Activated T-helper 2 cell treated with anti-CD3 and anti-CD28 coated beads, Interferon-gamma antibody, Interleukin-2, Interleukin-4, amounts not matched to agents 10 μg/mL and 5 μg/mL and 100 μg/mL, durations not matched to agents 14 hours and 24 hours and 36 hours (primary cell): ENCODE results near the gene OGN. TPM values are rescaled to one million over a fixed set of nuclear protein-coding genes. Genes with fewer than 3 reads are reported as not detected.
"Not testable (repeated sequence)": the region's sequence is repeated elsewhere in the genome, so short reads cannot be mapped to it uniquely, and the experiment has no call there.

Experiments
- DNase-seq: peaks from one replicate; pipeline ENCODE4 v3.0.0; 2021; ENCODE audit warnings: low spot score
- H3K27ac Mint-ChIP-seq: one replicate; pipeline ENCODE4 v1.8.0; 2021; ENCODE audit warnings: mixed read lengths
- H3K27me3 Mint-ChIP-seq: one replicate; pipeline ENCODE4 v1.8.0; 2021; ENCODE audit warnings: low read depth, mixed read lengths
- H3K36me3 Mint-ChIP-seq: one replicate; pipeline ENCODE4 v1.8.0; 2021; ENCODE audit warnings: low read depth, mixed read lengths
- H3K4me1 Mint-ChIP-seq: one replicate; pipeline ENCODE4 v1.8.0; 2021; ENCODE audit warnings: low read depth, mixed read lengths
- H3K4me3 Mint-ChIP-seq: one replicate; pipeline ENCODE4 v1.8.0; 2021; ENCODE audit warnings: low read depth, mild to moderate bottlenecking, moderate library complexity, mixed read lengths
- H3K9me3 Mint-ChIP-seq: one replicate; pipeline ENCODE4 v1.8.0; 2021; ENCODE audit warnings: mixed read lengths
- intact Hi-C: fragments of 100-400 bp; cut with micrococcal nuclease; formaldehyde crosslinking; loops from one replicate; pipeline ENCODE4 v1.15.1; 2023
- total RNA-seq: library from RNA; stranded (reverse); gene quantifications from 2 replicates; pipeline ENCODE4 v1.2.3, GENCODE V29; 2022

Gene OGN
- total RNA-seq, 1 donor from 2014 or later, result not detected

DNA sequence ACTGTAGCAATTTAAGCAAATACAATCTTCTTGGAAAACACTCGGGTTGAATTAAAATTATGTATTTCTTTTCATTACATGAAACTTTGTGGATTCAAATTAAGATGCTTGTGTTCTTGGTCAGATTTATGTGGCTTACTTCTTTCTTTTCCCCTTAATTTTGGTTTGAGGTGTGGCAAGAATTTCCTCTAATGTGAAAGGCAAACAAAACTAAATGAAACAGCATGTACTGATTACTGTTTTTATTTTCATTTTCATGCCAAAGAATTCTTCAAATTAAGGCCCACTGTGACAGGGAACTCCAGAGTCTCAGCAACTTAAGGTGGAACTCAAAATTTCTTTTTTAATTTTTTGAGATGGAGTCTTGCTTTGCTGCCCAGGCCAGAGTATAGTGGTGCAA, 20.0 kb upstream of the OGN start, which contains the start of gene OMD:
TSS of gene OMD (minus strand) at position 132 of the 400 bp plus-strand sequence. CDS start 6,913 bp downstream, outside the sequence.
- no peaks in the 10 kb centered on the region for H3K27me3 Mint-ChIP-seq
- intact Hi-C loops, result no loop called here
- no peak within 1 kb of the TSS for H3K4me3 Mint-ChIP-seq
- no peaks in the 10 kb centered on the region for H3K9me3 Mint-ChIP-seq
- DNase-seq, result no peak
- H3K4me1 Mint-ChIP-seq, result no peaks in the 10 kb centered on the region
- peaks cover 3% of the 10 kb centered on the region for H3K36me3 Mint-ChIP-seq
- no peak within 1 kb of the TSS for H3K27ac Mint-ChIP-seq

DNA sequence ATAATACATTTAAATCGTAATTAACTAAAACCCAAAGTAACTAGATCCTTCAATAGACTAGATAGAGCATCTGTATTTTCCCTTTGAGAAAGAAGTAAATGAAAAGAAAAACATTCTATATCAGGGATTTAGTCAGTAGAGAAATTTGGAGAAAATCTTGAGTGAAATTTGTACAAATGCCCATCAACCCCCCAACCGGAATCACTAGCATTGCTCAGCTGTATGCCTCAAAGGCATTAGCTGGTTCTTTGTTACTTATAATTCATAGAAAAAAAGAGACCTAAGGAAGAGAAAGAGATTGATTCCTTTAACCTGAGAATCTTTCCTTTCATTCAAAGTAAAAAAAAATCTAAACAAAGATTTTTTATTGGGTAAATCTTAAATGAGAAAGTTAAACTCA, 19.2 kb upstream of the OGN start:
- Mint-ChIP-seq H3K9me3 (no peaks in the 10 kb centered on the region), H3K27me3 (no peaks in the 10 kb centered on the region), H3K4me1 (no peaks in the 10 kb centered on the region), H3K4me3 (no peak overlapping the region), H3K36me3 (peaks cover 3% of the 10 kb centered on the region), H3K27ac (no peak overlapping the region)
- no peak for DNase-seq
- intact Hi-C loops, result no loop called here

DNA sequence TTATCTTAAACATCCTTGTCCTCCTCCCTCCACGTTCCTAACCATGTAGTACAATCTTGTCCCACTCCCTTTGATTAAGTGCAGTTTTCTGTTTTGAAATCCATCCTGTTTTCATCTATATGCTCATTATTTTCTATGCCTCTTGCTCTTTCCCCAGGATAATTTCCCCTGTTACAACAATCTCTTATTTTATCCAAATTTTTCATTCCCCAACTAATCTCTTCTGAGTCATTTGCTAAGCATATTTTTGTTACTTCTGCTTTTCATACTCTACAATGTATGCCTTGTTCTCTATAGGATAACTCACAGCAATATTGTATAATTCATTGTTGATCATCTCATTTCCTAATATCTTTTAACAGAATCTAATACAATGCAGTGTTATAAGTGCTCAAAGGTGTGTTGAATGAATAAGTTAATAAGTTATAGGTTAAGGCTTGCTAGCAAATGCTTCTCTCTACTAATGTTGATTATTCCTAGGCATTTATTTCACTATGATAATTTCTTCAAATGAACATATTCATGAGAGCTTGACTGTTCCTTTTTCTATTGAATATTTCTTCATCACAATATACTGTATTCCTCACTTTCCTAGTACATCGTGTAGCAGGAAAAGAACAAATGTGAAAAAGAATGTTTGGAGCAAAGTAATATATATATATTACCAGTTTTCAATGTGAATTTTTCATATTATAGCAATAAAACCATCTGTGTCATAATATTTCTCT, 18.4 kb upstream of the OGN start:
- H3K4me3 Mint-ChIP-seq, result no peak overlapping the region
- no peak for DNase-seq
- no peaks in the 10 kb centered on the region for H3K27me3 Mint-ChIP-seq
- no peak overlapping the region for H3K27ac Mint-ChIP-seq
- H3K9me3 Mint-ChIP-seq, result no peaks in the 10 kb centered on the region
- peaks cover 3% of the 10 kb centered on the region for H3K36me3 Mint-ChIP-seq
- intact Hi-C loops, result no loop called here
- no peaks in the 10 kb centered on the region for H3K4me1 Mint-ChIP-seq

- no peaks in the 10 kb centered on the region for H3K27me3 Mint-ChIP-seq
- H3K4me3 Mint-ChIP-seq, result no peak overlapping the region
- no peak for DNase-seq
- peaks cover 3% of the 10 kb centered on the region for H3K36me3 Mint-ChIP-seq
- H3K27ac Mint-ChIP-seq, result no peak overlapping the region
- no peaks in the 10 kb centered on the region for H3K9me3 Mint-ChIP-seq
- intact Hi-C loops, result no loop called here
- no peaks in the 10 kb centered on the region for H3K4me1 Mint-ChIP-seq
These were observed 10.2 kb upstream of the OGN start for GRCh38 chr9:92414566-92414965.

- H3K4me3 Mint-ChIP-seq, H3K36me3 Mint-ChIP-seq, H3K27me3 Mint-ChIP-seq, DNase-seq, intact Hi-C loops, H3K27ac Mint-ChIP-seq, H3K9me3 Mint-ChIP-seq: not testable (repeated sequence)
- peaks cover 12% of the 10 kb centered on the region for H3K4me1 Mint-ChIP-seq
These were observed 6.8 kb upstream of the OGN start for GRCh38 chr9:92411157-92411556.

GRCh38 chr9:92408747-92409478, 4.5 kb upstream of the OGN start:
- no peaks in the 10 kb centered on the region for H3K9me3 Mint-ChIP-seq
- peaks cover 19% of the 10 kb centered on the region for H3K4me1 Mint-ChIP-seq
- peaks cover 5% of the 10 kb centered on the region for H3K36me3 Mint-ChIP-seq
- no peak for DNase-seq
- intact Hi-C loops, result no loop called here
- H3K4me3 Mint-ChIP-seq, result no peak overlapping the region
- H3K27me3 Mint-ChIP-seq, result no peaks in the 10 kb centered on the region
- H3K27ac Mint-ChIP-seq, result no peak overlapping the region

- Mint-ChIP-seq H3K27ac (no peak overlapping the region), H3K4me3 (no peak overlapping the region), H3K27me3 (no peaks in the 10 kb centered on the region), H3K9me3 (no peaks in the 10 kb centered on the region), H3K36me3 (peaks cover 5% of the 10 kb centered on the region), H3K4me1 (peaks cover 19% of the 10 kb centered on the region)
- DNase-seq, result no peak
- intact Hi-C loops, result no loop called here
These were observed 3.4 kb upstream of the OGN start for GRCh38 chr9:92407818-92408217.

DNA sequence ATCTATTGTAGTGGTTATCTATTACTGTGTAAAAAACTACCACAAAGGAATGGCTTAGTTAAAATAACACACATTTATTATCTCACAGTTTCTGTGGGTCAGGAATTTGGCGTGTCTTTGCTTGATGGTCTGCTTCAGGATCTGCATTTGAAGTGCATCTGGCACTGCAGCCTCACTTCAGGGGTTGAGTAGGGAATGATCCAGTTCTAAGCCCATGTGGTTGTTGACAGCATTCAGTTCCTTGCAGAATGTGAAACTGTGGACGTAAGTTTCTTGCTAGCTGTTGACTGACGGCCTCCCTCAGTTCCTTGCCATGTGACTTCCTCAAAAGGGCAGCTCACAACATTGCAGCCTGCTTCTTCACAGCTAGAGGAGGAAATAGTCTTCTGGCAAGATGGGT, 2.1 kb upstream of the OGN start:
- H3K27me3 Mint-ChIP-seq, result no peaks in the 10 kb centered on the region
- intact Hi-C loops, result no loop called here
- no peaks in the 10 kb centered on the region for H3K9me3 Mint-ChIP-seq
- peaks cover 2% of the 10 kb centered on the region for H3K36me3 Mint-ChIP-seq
- H3K27ac Mint-ChIP-seq, result peak overlapping the region; percentile 74
- peak; percentile 33 for DNase-seq
- H3K4me3 Mint-ChIP-seq, result peak overlapping the region; percentile 23
- H3K4me1 Mint-ChIP-seq, result peaks cover 19% of the 10 kb centered on the region

DNA sequence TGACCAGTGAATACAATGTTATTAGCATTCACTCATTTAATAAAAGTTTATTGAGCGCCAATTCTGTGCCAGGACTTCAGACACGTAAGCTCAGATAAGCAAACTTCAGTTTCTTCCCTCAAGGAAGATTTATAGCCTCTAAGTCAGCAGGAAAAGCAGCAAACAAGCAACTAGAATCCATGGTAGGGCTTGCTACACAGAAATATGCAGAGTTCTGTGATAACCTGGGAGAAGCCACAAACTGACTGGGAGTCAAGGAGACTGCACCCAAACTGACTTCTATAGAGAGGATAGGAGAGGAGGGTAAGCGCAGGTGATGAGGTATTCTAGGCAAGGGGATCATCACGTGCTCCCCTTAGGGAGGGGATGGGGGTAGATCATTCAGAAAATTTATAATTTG, 1.4 kb upstream of the OGN start:
- no peak overlapping the region for H3K27ac Mint-ChIP-seq
- H3K4me1 Mint-ChIP-seq, result peaks cover 19% of the 10 kb centered on the region
- intact Hi-C loops, result no loop called here
- no peak overlapping the region for H3K4me3 Mint-ChIP-seq
- DNase-seq, result no peak
- no peaks in the 10 kb centered on the region for H3K9me3 Mint-ChIP-seq
- peaks cover 2% of the 10 kb centered on the region for H3K36me3 Mint-ChIP-seq
- no peaks in the 10 kb centered on the region for H3K27me3 Mint-ChIP-seq

GRCh38 chr9:92402826-92403745, 1.3 kb downstream of the OGN start:
- Mint-ChIP-seq H3K4me1 (peaks cover 19% of the 10 kb centered on the region), H3K27ac (no peak overlapping the region), H3K4me3 (no peak overlapping the region), H3K9me3 (no peaks in the 10 kb centered on the region), H3K36me3 (peaks cover 2% of the 10 kb centered on the region), H3K27me3 (no peaks in the 10 kb centered on the region)
- DNase-seq, result no peak
- intact Hi-C loops, result no loop called here

DNA sequence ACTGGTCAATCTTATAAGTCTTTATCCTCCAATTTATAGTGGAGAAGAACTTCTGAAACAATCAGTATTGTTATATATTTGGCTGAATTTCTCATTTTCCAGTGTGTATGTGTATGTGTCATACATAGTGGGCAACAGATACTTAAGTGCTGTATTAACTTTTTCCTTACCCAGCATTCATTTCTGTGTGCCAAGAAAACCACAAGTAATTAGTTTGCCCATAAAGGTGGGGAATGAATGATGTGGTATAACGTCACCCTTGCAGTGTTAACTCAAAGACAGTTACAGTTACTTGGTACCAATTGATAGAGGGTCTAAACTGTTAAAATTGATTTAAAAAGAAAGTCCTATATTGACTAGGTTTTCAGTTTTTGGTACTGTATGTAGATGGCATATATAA, 2.0 kb downstream of the OGN start:
- no peak for DNase-seq
- peaks cover 18% of the 10 kb centered on the region for H3K4me1 Mint-ChIP-seq
- no peaks in the 10 kb centered on the region for H3K27me3 Mint-ChIP-seq
- no peak overlapping the region for H3K4me3 Mint-ChIP-seq
- H3K36me3 Mint-ChIP-seq, result peaks cover 2% of the 10 kb centered on the region
- intact Hi-C loops, result no loop called here
- no peaks in the 10 kb centered on the region for H3K9me3 Mint-ChIP-seq
- no peak overlapping the region for H3K27ac Mint-ChIP-seq

- H3K36me3 Mint-ChIP-seq, result no peaks in the 10 kb centered on the region
- H3K4me1 Mint-ChIP-seq, result no peaks in the 10 kb centered on the region
- H3K27ac Mint-ChIP-seq, result no peak overlapping the region
- no peak for DNase-seq
- H3K27me3 Mint-ChIP-seq, result no peaks in the 10 kb centered on the region
- H3K9me3 Mint-ChIP-seq, result no peaks in the 10 kb centered on the region
- no peak overlapping the region for H3K4me3 Mint-ChIP-seq
- intact Hi-C loops, result no loop called here
These were observed 6.5 kb downstream of the OGN start for GRCh38 chr9:92397853-92398252.
